Left ventricle myocardium superior (tissue), 1 donor: ENCODE results near the gene CLASP2. TPM values are rescaled to one million over a fixed set of nuclear protein-coding genes. Genes with fewer than 3 reads are reported as not detected.
"Not testable (repeated sequence)": the region's sequence is repeated elsewhere in the genome, so short reads cannot be mapped to it uniquely, and the experiment has no call there.

Experiments
- ATAC-seq: fragments of 200-7000 bp; cut with Tn5 transposase; one replicate; pipeline ENCODE4 v1.9.1; 2020; ENCODE audit warnings: mild to moderate bottlenecking, moderate library complexity
- DNase-seq: peaks from one replicate; pipeline ENCODE4 v3.0.0-alpha.2; 2020
- intact Hi-C: fragments of 100-400 bp; cut with micrococcal nuclease; formaldehyde crosslinking; loops from one replicate; pipeline ENCODE4 v1.11.0; 2022
- total RNA-seq: library from RNA; stranded (reverse); fragmentation: NEBNext Ultra II Directional; extraction: Animal tissue kit (Norgen Biotek cat#: 25700); gene quantifications from one replicate; pipeline ENCODE4 v1.2.1, GENCODE V29; 2021
- donor health status: DM: no; HTN: yes; CAD: no; lungs with severe emphysema.

CLASP2 gene
- total RNA-seq, 1 donor from 2014 or later = 88.1 TPM

- intact Hi-C loops = no loop called here
- DNase-seq = no peak
These were observed 13.2 kb downstream of the CLASP2 start for GRCh38 chr3:33704891-33705290.

GRCh38 chr3:33699275-33699674, 18.8 kb downstream of the CLASP2 start:
- intact Hi-C loops = no loop called here
- ATAC-seq (no peak), DNase-seq (no peak)

More at GRCh38 chr3:33704891-33705290, 13.2 kb downstream of the CLASP2 start:
- no peak for ATAC-seq

GRCh38 chr3:33694944-33695343, 23.1 kb downstream of the CLASP2 start:
- ATAC-seq = no peak
- intact Hi-C loops = no loop called here
- DNase-seq = no peak

- intact Hi-C loops = no loop called here
These were observed 27.7 kb downstream of the CLASP2 start for GRCh38 chr3:33690341-33690740.

GRCh38 chr3:33687406-33688010, 30.5 kb downstream of the CLASP2 start:
- intact Hi-C loops = no loop called here
- no peak for DNase-seq
- no peak for ATAC-seq

More at GRCh38 chr3:33690341-33690740, 27.7 kb downstream of the CLASP2 start:
- DNase-seq (no peak), ATAC-seq (no peak)

- DNase-seq (no peak), ATAC-seq (no peak)
- intact Hi-C loops = no loop called here
These were observed 35.3 kb downstream of the CLASP2 start for GRCh38 chr3:33682770-33683169.

- DNase-seq (no peak), ATAC-seq (no peak)
- intact Hi-C loops = no loop called here
These were observed 36.4 kb downstream of the CLASP2 start for GRCh38 chr3:33681667-33682066.

GRCh38 chr3:33678073-33678472, 40.0 kb downstream of the CLASP2 start:
- DNase-seq (no peak), ATAC-seq (no peak)
- intact Hi-C loops = no loop called here

- DNase-seq, intact Hi-C loops, ATAC-seq: not testable (repeated sequence)
These were observed 44.6 kb downstream of the CLASP2 start for GRCh38 chr3:33673436-33673835.

GRCh38 chr3:33668618-33669017, 49.4 kb downstream of the CLASP2 start:
- no peak for DNase-seq
- no peak for ATAC-seq
- intact Hi-C loops = no loop called here

- intact Hi-C loops = no loop called here
These were observed 52.8 kb downstream of the CLASP2 start for GRCh38 chr3:33665294-33665693.

GRCh38 chr3:33664195-33664594, 53.9 kb downstream of the CLASP2 start:
- DNase-seq = no peak
- no peak for ATAC-seq
- intact Hi-C loops = no loop called here

More at GRCh38 chr3:33665294-33665693, 52.8 kb downstream of the CLASP2 start:
- DNase-seq (no peak), ATAC-seq (no peak)

- ATAC-seq (no peak), DNase-seq (no peak)
- intact Hi-C loops = no loop called here
These were observed 55.0 kb downstream of the CLASP2 start for GRCh38 chr3:33663042-33663441.

- DNase-seq (no peak), ATAC-seq (no peak)
- intact Hi-C loops = no loop called here
These were observed 58.1 kb downstream of the CLASP2 start for GRCh38 chr3:33659856-33660434.

GRCh38 chr3:33658991-33659848, 58.8 kb downstream of the CLASP2 start:
- ATAC-seq (peak; percentile 99), DNase-seq (peak; percentile 87)
- intact Hi-C loops = no loop called here

- peak; percentile 4 for ATAC-seq
- no peak for DNase-seq
- intact Hi-C loops = no loop called here
These were observed 59.4 kb downstream of the CLASP2 start for GRCh38 chr3:33658621-33658990.

- intact Hi-C loops = no loop called here
- DNase-seq (no peak), ATAC-seq (no peak)
These were observed 60.0 kb downstream of the CLASP2 start for GRCh38 chr3:33658039-33658438.

- intact Hi-C loops = no loop called here
- ATAC-seq (peak; percentile 22), DNase-seq (no peak)
These were observed 65.3 kb downstream of the CLASP2 start for GRCh38 chr3:33652736-33653135.

GRCh38 chr3:33651101-33651500, 67.0 kb downstream of the CLASP2 start:
- intact Hi-C loops = not testable (repeated sequence)

GRCh38 chr3:33650495-33650894, 67.6 kb downstream of the CLASP2 start:
- DNase-seq (no peak), ATAC-seq (no peak)
- intact Hi-C loops = no loop called here

More at GRCh38 chr3:33651101-33651500, 67.0 kb downstream of the CLASP2 start:
- ATAC-seq, DNase-seq: not testable (repeated sequence)
